Measurements from ENCODE around the gene CADPS.

CADPS gene

GRCh38 chr3:62873451-62873760, 1.8 kb downstream of the CADPS start:
- no peak for DNase-seq

- no peak for DNase-seq
Observed at GRCh38 chr3:62872318-62872717, 2.9 kb downstream of the CADPS start.

DNA sequence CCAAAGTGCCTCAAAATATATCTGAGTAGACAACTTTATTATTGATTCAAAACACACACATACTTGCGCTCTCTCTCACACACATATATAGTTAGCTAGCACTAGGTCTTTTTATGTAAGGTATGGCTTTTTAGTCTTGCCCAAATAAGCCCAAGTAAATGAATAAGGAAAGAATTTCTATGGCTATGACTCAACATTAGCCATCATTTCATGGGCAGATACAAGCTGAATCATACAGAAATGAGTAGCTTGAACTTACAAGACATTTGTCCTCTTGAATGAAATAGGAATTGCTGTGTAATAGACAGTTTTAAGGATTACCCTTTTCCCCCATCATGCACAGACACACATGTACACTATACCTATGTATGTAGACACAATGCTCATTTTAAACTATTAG, 4.9 kb downstream of the CADPS start:
- DNase-seq = no peak

DNA sequence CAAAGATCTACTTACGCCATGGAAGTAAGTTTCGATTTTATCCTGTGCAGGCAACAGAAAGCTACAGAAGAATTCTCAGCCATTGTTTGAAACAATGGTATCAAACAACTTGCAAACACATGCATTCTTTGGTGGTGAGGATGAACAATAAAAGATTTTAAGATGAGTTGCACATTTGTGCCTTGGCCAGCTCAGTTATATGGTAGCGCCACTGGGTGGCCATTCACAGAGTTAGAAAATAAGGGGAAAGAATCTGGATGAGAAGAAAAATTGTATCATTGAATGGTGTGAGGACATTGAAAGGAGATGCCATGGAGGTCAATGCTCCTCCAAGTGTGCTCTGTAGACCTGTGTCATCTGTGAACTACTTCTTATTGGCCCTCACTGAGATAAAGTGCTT, 11.6 kb downstream of the CADPS start:
- DNase-seq = no peak

- DNase-seq = no peak
Observed at GRCh38 chr3:62859203-62859791, 15.9 kb downstream of the CADPS start.

GRCh38 chr3:62845996-62846395, 29.2 kb downstream of the CADPS start:
- DNase-seq = no peak

DNA sequence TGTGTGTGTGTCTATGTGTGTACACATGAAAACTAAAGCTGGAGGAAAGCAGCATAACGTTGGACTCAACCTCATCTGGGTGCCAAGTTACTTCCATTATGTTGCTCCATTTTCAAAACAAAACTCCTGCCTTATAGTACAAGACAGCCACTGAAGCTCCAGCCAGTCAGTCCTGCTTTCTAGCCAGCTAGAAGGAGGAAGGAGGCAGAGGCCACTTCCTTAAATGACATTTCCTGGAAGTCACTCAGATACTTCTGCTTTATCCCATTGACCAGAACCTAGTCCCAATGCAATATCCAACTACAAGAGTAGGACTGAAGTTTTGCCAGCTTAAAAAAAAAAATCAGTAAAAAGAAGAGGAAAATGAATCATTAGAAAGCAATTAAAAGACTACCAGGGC, 31.7 kb downstream of the CADPS start:
- DNase-seq = no peak

GRCh38 chr3:62839748-62840147, 35.5 kb downstream of the CADPS start:
- DNase-seq = no peak

- DNase-seq = no peak
Observed at GRCh38 chr3:62837145-62837787, 38.0 kb downstream of the CADPS start.

GRCh38 chr3:62835554-62836236, 39.5 kb downstream of the CADPS start:
- no peak for DNase-seq

DNA sequence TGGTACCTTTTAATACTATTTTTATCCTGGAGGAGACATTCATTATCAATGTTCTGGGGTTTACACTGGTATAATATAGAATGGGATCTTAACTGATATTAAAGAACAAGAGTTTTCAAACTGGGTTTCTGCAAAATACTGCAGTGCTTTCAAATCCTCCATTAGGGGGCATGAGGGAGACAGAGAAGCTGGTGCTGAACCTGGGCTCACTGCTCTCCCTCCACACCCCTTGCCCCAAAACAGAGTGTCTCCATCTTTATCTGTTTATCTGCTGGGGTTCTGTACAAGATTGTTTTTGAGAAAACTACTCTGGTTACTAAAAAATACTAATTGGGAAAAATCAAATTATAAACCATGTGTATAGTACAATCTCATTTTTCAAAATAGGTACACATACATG, 41.7 kb downstream of the CADPS start:
- no peak for DNase-seq

- no peak for DNase-seq
Observed at GRCh38 chr3:62832553-62832952, 42.7 kb downstream of the CADPS start.

DNA sequence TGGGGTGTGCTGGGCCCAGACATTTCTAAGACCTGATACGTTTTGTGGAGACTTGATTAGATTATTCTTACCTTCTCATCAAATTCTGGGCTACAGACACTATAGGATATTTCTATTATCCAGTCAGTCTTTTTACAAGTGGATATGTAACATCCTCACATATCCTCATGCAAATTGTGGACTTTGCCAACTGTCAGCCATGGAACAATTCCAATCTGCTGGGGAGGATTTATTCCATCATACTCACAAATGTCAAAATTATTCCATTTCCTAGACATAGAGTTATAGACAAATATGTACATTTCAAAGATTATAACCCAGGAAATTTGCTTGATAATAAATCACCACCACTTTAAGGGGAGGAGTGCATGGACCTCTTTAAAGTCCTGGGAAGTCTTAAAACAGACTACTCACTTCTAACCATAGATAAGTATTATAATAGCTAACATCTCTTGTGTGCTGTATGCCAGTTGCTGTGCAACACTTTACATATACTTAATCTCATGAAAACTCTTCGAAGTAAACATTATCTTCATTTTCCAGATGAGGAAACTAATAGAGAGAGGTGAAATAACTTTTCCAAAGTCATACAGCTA, 44.4 kb downstream of the CADPS start:
- no peak for DNase-seq

DNA sequence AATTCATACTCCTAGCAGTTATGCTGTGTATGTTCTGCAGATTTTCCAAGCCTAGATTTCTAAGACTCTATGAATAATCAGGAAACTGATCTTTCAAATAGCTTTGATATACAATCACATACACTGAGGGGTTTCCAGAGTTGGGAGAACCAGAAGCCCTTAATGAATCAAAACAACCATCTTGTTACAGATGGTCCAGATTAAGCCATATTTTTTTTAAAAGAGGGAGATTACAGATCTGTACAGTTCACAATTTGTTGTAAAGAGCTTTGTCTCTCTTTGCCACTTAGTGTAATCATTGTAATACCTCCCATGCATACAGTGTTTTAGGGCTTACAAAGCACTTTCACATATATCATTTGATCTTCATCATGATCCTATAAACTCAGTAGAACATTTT, 47.7 kb downstream of the CADPS start:
- DNase-seq = no peak

GRCh38 chr3:62824965-62825592, 50.1 kb downstream of the CADPS start:
- no peak for DNase-seq

DNA sequence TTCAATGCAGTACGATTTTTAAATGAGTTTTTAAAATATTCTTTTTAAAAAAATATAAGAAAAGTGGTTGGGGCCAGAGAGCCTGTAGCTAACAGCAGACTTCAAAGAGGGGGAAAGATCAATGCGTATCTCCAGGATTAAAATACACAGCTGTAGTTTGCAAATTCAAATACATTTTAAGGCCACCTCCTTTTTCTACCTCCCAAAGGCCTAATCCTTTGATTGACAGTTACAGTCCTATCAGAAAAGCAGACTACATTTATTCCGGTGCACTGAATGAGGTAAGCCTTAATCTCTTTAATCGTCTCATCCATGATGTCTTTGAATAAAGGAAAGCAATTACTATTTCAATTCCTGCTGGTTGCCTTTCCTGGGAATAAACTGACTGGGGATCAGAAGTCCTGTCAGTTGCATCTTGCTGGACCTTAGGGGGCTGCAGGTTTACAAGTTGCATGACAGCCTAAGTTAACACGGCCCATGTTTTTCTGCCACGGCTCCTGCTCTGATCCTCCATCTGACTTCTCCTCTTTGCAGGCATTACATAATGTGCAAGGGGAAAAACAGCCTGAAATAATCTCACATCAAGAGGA, 51.7 kb downstream of the CADPS start:
- DNase-seq = no peak

DNA sequence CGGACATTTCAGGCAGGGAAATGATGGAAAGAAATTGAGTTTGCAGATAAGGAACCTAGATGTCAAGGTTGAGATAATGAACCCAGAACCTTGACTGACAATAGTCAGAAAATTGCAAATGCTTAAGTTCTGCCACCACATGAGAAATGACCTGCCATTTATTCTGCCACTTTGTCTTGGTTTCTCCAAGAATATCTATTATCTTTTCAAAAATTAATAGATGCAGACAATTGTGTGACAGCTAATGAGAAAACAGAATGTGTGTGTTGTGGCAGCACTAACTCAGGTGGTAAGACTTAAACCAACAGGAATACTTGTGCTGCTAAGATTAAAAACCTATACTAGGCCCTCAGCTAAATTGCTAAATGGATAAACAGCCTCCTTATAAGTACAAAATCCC, 52.3 kb downstream of the CADPS start:
- DNase-seq = no peak

DNA sequence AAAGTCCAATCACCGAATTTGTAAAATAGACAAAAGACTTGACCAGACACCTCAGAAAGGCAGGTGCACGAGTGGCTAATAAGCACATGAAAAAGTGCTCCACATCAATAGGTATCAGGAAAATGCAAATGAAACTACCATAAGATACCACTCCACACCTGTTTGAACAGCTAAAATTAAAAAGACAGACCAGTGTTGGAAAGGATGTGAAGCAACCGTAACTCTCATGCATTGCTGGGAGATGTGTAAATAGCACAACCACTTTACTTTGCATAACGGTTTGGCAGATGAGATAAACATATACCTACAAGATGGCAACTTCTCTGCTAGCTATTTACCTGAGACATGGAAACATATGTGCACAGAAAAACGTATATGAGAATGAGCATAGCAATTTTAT, 56.9 kb downstream of the CADPS start:
- no peak for DNase-seq

- no peak for DNase-seq
Observed at GRCh38 chr3:62817678-62818077, 57.5 kb downstream of the CADPS start.

DNA sequence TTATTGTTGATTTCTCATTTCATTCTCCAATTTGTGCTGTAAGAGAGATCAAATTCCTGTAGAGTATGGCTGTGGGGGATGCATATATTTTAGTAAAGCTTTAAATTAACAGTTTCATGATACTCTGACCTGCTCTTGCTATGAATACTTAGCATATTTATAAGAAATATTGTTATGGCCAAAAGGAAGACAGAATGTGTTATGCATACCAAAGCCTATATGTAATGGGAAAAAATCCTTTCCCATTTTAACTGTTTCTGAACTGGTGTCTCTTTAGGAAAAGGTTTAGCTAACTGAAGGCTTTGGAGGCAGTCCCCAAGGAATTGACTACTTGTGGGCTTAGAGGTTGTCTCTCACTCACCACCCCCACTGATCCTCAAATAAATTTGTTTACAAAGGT, 59.2 kb downstream of the CADPS start:
- DNase-seq = no peak

GRCh38 chr3:62812631-62813030, 62.6 kb downstream of the CADPS start:
- DNase-seq = no peak

GRCh38 chr3:62811119-62811518, 64.1 kb downstream of the CADPS start:
- DNase-seq = no peak

- no peak for DNase-seq
Observed at GRCh38 chr3:62809369-62809768, 65.8 kb downstream of the CADPS start.

Data from activated CD4-positive, CD25-positive, alpha-beta regulatory T cell (primary cell).